GM19043 (cell line): ENCODE data around the gene ZNF490.
"Not testable (repeated sequence)": the region's sequence is repeated elsewhere in the genome, so short reads cannot be mapped to it uniquely, and the experiment has no call there.

ENCODE experiments used
- ATAC-seq: cut with Tn5 transposase; IDR thresholded peaks from one replicate; pipeline ENCODE4 v1.9.1; 2021; ENCODE audit warnings: low read depth; ENCODE audit not compliant: unreplicated experiment

ZNF490 gene

DNA sequence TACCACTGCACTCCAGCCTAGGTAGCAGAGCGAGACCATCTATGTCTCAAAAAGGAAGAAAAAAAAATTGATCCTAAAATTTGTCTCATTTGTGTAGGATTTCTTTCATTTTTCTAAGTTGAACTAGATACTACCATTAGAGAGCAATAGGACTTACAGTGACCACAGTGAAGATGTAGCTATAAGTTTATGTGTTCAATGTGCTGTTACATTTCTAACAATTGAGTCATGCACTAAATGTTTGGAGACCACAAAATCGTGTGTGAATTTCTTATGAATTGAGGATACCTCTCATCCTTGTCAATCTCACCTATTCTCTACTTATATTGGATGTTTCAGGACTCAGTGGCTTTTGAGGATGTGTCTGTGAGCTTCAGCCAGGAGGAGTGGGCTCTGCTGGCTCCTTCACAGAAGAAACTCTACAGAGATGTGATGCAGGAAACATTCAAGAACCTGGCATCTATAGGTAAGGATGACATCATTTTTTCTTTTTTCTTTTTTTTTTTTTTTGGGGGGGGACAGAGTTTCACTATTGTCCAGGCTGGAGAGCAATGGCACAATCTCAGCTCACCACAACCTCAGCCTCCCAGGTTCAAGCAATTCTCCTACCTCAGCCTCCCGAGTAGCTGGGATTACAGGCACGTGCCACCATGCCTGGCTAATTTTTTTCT is 12.9 kb upstream of the ZNF490 start:
- ATAC-seq: no peak

DNA sequence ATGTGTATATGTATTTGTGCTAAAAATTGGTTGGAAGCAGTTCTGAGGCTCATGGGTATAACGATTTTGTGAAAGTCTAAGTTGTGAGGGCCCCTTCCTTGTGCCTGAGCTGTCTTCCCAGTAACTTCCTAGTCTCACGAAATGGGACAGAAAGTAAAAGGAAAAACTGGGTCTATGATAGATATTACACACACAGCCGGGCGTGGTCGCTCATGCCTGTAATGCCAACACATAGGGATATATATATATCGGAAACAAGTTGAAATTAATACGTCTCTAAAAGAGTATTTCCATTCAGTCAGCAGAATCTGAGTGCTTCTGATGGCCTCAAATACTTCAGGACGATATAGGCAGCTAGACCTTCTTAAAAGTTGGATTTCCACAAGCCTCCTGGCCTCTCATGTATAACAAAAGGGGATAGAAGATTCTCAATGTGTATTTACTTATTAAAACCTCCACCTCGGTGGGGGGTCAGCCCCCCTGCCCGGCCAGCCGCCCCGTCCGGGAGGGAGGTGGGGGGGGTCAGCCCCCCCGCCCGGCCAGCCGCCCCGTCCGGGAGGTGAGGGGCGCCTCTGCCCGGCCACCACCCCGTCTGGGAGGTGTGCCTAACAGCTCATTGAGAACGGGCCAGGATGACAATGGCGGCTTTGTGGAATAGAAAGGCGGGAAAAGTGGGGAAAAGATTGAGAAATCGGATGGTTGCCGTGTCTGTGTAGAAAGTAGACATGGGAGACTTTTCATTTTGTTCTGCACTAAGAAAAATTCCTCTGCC is 10.8 kb upstream of the ZNF490 start:
- not testable (repeated sequence) for ATAC-seq

DNA sequence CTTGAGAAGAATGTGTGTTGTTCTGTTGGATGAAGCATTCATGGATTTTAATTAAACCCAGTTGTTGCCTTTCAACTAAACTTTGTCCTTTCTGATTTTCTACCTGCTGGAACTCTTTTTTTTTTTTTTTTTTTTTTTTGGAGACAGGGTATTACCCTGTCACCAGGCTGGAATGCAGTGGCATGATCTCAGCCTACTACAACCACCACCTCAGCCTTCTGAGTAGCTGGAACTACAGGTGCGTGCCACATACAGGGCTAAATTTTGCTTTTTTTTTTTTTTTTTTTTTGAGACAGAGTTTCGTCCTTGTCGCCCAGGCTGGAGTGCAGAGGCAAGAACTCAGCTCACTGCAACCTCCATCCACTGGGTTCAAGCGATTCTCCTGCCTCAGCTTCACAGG is 7.0 kb upstream of the ZNF490 start:
- ATAC-seq: no peak

DNA sequence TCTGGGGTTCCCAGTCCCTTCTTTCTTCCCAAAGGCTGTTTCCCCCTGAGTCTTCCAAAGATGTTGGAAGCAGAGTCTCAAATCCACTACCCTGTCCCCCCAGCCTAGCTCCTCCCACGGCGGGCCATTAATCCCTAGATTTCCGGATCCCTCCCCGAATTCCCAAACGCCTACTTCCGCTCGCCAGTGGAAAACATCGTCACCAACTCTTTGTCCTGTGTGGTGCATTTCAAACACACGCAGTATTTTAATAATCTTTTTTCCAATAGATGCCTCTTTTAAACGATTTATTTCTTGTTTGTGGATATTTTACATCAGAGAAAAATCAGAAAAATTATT is 717 bp upstream of the ZNF490 start:
- ATAC-seq: no peak

DNA sequence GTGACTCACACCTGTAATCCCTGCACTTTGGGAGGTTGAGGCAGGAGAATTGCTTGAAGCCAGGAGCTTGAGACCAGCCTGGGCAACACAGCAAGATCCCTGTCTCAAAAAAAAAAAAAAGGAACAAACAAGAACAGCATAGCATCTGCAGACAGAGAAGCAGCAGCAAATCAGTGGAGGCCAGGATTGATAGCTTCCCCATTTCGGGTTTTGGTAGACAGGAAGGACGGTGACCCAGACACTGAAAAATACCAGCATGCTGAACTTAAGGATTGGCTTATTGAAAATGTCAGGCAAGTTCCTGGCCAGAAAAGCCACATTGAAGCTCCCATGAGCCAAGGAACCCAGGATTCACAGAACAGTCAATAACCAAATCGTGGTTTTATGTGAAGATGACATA is 3.0 kb downstream of the ZNF490 start:
- no peak for ATAC-seq

DNA sequence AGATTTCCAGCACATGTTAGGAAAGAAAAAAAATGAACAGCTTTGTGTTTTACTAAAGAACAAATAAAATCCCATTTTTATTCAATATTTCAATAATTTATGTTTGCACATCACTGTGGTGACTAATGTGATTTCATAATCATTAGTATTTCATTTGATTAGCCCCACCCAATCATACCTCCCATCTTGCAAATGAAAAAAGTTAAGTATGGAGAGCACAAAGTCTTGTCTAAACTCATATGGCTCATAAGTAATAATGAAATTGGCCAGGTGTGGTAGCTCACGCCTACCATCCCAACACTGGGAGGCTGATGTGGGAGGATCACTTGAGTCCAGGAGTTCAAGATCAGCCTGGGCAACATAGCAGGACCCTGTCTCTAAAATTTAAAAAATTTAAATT is 3.8 kb downstream of the ZNF490 start:
- no peak for ATAC-seq

DNA sequence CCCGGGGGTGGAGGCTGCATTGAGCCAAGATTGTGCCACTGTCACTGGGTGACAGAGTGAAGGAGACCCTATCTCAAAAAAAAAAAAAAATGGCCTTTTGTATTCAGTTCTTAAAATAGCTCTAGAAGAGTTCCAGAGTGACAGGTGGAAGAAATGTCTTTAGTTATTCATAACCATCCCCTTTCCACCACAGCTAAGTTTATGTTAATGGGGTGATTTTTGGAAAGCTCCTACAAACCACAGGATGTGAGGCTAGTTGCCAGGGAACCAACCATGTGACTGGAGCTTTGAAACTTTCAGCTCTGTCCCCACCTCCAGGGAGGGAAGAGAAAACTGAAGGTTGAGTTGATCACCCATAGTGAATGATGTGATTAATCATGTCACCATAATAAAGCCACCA is 6.9 kb downstream of the ZNF490 start:
- no peak for ATAC-seq

DNA sequence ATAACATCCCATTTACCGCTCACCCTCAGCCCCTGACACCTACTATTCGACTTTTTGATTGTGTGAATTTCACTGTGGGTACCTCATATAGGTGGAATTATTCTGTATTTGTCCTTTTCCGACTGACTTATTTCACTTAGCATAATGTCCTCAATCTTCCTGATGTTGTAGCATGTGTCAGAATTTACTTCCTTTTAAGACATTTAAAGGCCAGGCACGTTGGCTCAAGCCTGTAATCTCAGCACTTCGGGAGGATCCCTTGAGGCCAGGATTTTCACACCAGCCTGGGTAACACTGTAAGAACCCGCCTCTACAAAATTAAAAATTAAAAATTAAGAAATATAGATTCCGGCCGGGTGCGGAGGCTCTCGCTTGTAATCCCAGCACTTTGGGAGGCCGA is 13.0 kb downstream of the ZNF490 start:
- no peak for ATAC-seq

DNA sequence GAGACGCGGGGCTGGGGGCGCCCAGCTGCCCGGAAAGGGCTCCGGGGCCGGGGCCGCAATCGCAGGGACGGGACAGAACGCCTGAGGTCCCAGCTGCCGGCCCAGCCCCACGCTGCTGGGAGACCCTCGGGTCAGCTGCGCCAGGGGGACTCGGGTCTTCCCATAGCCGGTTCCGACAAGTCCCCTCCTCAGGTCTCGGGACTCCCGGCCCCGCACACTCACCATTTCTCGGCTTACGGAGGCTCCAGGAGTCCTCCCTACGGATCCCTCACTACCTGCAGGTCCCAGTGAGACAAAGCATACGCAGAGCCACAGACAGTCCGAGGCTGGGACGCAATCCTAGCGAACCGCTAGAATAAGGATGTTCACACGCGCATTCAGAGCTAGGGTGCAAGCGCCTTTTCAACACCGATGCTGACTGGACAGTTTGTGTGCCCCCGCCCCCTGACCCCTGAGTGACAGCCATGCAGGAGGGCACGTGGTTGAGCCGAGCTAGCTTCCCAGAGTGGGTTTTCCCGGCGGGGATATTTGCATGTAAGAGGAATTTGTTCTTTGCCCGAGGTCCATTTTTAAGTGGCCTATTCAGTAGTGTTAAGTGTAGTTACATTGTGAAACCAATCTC is 13.6 kb downstream of the ZNF490 start:
- no peak for ATAC-seq

DNA sequence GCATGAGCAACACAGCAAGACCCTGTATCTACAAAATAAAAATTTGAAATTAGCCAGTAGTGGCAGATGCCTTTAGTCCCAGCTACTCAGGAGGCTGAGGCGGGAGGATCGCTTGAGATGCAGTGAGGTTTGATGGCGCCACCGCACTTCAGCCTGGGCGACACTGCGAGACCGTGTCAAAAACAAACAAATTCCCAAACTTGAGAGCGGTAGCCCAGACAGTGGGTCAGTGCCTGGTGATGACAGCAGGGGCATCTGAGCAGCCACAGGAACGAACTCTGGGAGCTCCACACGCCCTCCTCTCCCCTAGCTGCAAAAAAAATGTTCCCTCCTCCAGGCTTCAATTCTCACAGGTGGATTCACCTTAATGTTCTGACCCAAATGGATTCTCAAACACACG is 14.1 kb downstream of the ZNF490 start:
- no peak for ATAC-seq

DNA sequence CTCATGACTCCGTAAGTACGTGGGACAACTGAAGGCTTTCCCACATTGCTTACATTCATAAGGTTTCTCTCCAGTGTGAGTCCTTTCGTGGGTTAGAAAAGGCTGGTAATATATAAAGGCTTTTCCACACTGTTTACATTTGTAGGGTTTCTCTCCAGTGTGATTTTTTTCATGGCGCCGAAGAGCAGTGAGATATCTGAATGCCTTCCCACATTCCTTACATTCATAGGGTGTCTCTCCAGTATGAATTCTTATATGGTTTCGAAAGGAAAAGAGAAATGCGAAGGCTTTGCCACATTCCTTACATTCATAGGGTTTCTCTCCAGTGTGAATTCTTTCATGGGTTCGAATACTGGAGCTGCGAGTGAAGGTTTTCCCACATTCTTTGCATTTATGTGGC is 29.5 kb downstream of the ZNF490 start:
- no peak for ATAC-seq

DNA sequence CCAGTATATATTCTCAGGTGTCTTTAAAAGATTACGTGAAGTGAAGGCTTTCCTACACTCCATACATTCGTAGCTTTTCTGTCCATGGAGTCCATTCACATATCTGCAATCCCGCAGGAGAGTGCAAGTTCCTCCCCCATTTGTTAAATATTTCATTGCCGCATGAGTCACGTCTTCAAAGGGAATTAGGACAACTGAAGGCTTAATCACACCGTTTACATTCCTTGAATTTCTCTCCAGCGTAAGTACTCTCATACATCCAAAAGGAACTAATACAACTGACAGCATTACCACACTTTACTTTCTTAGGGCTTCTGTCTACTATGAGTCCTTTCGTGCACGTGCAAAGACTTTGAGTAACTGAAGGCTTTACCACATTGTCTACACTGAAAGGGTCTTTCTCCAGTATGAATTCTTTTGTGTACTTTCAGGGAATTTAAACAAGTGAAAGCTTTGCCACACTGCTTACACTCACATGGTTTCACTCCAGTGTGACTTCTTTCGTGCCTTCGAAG is 30.4 kb downstream of the ZNF490 start:
- no peak for ATAC-seq

DNA sequence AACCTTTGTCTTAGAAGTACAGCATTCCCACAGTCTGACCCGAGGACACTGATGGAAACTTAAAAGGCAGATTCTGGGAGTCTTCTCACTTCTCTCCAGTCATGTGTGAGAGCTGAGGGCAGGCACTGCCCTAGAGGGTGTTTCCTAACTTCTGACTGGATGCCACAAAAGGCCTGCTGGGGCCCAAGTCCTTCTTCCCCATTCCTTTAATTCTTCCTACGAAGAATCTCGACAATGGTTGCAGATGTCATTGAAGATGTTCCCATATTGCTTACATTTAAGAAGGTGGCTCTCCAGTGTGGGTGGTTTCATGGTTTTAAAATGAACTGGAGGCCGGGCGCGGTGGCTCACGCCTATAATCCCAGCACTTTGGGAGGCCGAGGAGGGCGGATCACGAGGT is 32.0 kb downstream of the ZNF490 start:
- ATAC-seq: no peak

DNA sequence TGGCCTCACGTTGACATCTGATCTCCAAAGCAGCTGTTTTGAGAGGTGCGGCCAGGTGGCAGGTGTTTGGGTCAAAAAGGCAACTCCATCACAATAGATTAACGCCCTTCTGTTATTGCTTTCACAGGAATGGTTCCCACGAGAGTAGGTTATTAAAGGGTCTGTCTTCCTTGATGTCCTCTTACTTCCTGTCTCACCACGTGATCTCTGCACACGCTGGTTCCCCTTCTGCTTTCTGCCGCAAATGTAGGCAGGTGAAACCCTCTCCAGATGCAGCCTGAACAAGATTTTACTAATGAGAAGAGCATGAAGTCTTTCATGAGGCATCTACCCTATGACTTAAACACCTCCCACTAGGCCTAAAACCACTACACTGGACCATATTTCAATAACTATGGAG is 36.6 kb downstream of the ZNF490 start:
- ATAC-seq: no peak

DNA sequence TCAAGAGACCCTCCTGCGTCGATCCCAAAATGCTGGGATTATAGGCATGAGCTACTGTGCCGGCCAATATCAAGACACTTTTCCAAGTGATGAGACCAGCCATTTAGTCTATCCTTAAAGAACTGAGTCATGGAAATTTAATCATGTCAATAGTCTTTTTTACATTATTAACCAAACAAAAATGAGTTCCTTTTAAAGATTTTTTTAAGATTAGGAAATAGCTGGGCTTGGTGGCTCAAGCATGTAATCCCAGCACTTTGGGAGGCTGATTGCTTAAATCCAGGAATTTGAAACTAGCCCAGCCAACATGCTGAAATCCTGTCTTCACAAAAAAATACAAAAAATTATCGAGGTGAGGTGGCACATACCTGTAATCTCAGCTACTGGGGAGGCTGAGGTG is 42.7 kb downstream of the ZNF490 start:
- no peak for ATAC-seq

DNA sequence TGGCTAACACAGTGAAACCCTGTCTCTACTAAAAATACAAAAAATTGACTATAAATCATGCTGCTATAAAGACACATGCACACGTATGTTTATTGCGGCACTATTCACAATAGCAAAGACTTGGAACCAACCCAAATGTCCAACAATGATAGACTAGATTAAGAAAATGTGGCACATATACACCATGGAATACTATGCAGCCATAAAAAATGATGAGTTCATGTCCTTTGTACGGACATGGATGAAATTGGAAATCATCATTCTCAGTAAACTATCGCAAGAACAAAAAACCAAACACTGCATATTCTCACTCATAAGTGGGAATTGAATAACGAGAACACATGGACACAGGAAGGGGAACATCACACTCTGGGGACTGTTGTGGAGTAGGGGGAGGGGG is 44.2 kb downstream of the ZNF490 start:
- ATAC-seq: not testable (repeated sequence)

DNA sequence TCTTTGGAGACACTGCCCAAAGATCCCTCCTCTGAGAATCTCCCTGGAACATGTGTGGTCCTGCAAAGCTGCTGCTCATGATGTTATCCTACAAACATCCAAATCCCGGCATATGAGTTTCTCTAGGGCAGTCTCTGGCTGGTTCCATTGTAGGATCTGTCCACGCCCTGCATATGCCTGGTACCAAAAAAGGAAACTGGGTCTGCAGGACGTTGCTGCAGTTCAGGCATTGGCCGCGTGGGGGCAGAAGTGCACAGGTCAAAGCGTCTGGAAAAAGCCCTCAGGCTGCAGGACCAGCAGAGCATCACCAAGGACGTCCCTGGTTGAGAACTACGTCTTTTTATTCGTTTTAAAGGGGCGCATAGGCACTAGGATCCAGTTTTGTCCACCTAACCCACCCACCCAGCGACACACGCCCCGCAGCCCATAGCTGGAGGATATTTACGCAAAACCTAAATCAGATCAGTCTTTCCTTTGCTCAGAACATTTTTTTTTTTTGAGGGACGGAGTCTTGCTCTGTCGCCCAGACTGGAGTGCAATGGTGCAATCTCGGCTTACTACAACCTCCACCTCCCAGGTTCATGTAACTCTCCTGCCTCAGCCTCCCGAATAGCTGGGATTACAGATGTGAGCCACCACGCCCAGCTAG is 46.5 kb downstream of the ZNF490 start:
- no peak for ATAC-seq

DNA sequence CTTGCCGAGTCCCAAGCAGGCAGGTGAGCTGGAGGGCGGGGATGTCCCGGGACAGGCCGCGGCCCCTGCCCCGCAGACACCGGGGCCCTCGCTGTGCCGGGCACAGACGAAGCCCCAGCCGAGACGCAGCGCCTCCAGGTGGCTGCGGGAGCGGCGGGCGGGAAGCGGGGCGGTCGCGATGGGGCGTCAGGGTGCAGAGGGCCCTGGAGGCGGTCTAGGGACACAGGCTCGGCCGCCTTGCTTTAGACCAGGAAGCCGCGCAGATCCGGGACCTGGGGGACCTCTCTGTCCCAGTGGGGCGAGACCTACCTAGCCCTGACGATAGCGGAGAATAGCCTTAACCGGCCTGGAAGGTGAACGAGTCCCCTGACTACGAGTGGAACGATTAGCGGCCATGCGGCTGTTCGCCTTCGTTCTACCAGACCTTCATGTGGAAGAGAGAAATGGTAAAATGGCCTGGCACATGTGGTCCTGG is 55.1 kb downstream of the ZNF490 start:
- ATAC-seq: no peak

DNA sequence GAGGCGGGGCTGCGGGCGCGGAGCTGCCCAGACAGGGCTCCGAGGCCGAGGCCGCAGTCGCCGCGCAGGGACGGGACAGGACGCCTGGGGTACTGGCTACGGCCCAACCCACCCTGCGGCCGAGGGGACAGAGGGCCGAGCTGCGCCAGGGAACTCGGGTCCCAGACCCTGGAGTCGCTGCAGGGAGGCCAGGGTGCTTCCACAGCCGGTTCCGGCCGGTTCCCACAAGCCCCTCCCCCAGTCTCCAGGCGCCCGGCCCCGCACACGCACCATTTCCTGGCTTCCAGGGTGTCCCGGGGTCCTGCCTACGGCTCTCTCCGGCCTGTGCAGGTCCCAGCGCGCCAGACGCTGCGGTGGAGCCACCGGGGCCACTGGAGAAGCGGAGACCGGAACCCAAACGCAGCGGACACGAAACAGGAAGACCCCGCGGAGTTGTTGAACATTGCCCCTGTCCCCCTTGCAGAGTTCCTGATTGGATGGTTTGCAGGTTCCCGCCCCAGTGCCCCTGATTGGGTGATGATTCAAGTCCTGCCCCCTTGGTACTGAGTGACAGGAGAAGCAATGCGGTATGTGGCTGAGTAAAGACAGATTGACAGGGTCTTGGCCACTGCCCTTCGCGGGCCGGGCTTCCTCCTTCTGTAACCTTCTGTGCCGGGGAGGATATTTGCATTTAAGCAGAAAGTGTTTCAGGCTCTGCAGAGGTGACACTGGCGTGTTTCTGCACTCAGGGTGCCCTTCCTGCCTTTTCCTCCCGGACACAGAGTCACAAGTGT is 59.4 kb downstream of the ZNF490 start, which contains the start of gene ZNF564:
TSS of gene ZNF564 (minus strand) at position 423 of the 773 bp plus-strand sequence. CDS start at position 273, 150 bp downstream.
- peak; percentile 90 for ATAC-seq

DNA sequence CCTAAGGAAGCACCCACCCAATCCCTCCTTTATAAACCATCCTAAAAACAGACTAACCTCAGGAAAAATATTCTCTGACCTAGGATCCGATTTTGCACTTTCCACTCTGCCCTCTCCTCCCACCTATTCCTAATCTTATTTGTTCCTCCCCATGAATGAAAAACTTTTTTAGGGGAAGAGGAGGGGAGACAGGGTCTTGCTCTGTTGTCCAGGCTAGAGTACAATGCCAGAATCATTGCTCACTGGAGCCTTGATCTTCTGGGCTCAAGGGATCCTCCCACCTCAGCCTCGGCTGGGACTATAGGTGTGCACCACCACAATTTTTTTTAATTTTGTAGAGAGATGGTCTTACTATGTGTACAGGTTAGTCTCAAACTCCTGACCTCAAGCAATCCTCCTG is 63.7 kb downstream of the ZNF490 start:
- no peak for ATAC-seq
